ENCODE measurements around the gene KRTAP10-4.

DNA sequence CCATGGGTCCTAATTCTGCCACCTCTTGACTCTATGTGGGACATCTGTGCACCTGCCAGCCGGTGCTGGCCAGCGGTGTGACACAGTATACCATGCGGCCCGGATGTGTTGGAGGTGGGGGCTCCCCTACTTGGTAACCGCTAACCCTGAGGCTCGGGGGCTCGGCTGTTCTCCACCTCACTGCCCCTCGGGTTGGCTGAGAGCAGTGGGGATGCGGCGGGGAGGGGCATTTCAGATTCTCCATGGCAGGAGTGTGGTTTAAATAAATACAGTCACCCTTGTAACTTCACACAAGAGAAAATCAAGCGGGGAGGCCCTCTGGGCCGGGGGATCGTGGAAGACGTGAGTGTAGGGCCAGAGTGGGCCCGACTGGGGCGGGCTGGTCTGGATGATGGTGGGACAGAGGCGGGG is 44.5 kb upstream of the KRTAP10-4 start:
- TF ChIP-seq POLR2A (IDR thresholded peaks at IDR 0.05) (no peak), EP300 (IDR thresholded peaks at IDR 0.05) (no peak)
- TF ChIP-seq, protein P1, sequence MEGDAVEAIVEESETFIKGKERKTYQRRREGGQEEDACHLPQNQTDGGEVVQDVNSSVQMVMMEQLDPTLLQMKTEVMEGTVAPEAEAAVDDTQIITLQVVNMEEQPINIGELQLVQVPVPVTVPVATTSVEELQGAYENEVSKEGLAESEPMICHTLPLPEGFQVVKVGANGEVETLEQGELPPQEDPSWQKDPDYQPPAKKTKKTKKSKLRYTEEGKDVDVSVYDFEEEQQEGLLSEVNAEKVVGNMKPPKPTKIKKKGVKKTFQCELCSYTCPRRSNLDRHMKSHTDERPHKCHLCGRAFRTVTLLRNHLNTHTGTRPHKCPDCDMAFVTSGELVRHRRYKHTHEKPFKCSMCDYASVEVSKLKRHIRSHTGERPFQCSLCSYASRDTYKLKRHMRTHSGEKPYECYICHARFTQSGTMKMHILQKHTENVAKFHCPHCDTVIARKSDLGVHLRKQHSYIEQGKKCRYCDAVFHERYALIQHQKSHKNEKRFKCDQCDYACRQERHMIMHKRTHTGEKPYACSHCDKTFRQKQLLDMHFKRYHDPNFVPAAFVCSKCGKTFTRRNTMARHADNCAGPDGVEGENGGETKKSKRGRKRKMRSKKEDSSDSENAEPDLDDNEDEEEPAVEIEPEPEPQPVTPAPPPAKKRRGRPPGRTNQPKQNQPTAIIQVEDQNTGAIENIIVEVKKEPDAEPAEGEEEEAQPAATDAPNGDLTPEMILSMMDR (IDR thresholded peaks at IDR 0.05) = no peak
